ENCODE data around the gene NCKAP1.

Gene NCKAP1

DNA sequence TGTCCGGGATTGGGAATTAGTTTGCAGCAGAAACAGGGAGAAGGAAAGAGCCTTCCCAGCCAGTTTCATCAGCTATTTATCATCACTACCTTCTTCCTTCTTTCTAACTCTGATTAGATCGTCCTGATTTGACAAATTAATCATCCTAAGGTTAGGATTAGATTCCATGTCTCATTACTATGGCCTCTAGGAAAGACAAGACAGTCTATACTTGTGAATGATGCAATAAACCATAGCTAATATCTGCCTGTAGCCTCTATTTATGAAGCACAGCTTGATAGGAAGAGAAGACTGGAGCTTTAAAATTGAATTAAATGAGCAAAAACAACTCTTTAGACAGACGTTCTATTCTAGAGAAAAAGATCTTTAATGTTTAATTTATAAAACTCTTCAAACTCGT, 146.6 kb downstream of the NCKAP1 start:
- H3K4me1 ChIP-seq = no peaks in the 10 kb centered on the region
- H3K4me3 ChIP-seq (ENCODE audit: low read depth, low read length) = no peak overlapping the region
- H3K36me3 ChIP-seq = no peaks in the 10 kb centered on the region
- TF ChIP-seq, protein P1, sequence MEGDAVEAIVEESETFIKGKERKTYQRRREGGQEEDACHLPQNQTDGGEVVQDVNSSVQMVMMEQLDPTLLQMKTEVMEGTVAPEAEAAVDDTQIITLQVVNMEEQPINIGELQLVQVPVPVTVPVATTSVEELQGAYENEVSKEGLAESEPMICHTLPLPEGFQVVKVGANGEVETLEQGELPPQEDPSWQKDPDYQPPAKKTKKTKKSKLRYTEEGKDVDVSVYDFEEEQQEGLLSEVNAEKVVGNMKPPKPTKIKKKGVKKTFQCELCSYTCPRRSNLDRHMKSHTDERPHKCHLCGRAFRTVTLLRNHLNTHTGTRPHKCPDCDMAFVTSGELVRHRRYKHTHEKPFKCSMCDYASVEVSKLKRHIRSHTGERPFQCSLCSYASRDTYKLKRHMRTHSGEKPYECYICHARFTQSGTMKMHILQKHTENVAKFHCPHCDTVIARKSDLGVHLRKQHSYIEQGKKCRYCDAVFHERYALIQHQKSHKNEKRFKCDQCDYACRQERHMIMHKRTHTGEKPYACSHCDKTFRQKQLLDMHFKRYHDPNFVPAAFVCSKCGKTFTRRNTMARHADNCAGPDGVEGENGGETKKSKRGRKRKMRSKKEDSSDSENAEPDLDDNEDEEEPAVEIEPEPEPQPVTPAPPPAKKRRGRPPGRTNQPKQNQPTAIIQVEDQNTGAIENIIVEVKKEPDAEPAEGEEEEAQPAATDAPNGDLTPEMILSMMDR (IDR thresholded peaks at IDR 0.05; ENCODE audit: low read depth, low read length) = no peak
- H3K27me3 ChIP-seq = no peaks in the 10 kb centered on the region
- no peak for DNase-seq
- H3K9me3 ChIP-seq = no peaks in the 10 kb centered on the region

DNA sequence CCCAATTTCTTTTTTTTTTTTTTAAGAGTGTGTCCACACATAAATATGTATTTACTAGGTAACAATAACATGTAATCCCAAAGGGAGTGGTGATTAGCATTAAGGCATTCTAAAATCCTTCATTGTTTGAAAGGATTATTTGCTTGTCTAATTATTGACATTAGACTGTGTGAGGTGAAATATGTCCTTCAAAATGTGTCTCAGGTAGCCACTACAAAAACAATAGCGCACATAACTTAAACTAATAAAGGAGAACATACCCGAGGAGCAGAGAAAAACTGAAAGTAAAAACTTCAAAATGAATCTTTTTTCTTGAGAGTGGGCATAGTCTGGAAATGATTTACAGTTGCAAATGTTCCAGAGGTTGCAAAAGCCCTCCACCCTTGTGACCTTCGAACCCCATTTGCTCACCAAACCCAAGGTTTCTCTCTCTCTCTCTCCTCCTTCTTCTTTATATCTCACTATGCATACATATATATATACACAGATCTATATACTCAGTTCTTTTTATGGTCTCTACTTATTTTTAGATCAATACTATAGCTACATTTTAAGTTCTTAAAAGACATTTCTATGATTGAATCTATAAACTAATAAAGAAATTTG, 147.4 kb downstream of the NCKAP1 start:
- DNase-seq = no peak
- Histone ChIP-seq H3K4me1 (no peaks in the 10 kb centered on the region), H3K36me3 (no peaks in the 10 kb centered on the region), H3K9me3 (no peaks in the 10 kb centered on the region), H3K4me3 (ENCODE audit: low read depth, low read length) (no peak overlapping the region), H3K27me3 (no peaks in the 10 kb centered on the region)
- TF ChIP-seq, protein P1 (IDR thresholded peaks at IDR 0.05; ENCODE audit: low read depth, low read length) = no peak

DNA sequence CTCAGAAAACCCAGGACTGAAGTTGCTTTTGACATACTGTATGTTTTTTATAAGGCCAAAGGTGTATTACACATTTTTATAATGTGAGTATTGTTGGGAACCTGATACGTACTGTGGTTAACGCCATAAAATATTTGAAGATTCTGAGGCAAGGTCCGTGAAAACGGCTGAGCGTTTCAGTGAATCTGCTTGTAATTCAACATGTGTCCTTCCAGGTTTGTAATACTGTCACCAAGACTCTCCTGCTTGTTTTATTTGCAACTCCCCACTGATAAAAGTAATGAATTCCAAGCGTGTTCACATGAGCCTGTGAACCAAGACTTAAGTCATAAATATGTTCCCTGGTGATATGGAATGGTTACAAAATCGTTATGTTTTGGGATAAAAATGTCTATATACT, 148.0 kb downstream of the NCKAP1 start:
- no peak overlapping the region for H3K4me3 ChIP-seq (ENCODE audit: low read depth, low read length)
- H3K4me1 ChIP-seq = no peaks in the 10 kb centered on the region
- no peaks in the 10 kb centered on the region for H3K9me3 ChIP-seq
- no peaks in the 10 kb centered on the region for H3K36me3 ChIP-seq
- DNase-seq = no peak
- TF ChIP-seq, protein P1 (IDR thresholded peaks at IDR 0.05; ENCODE audit: low read depth, low read length) = no peak
- H3K27me3 ChIP-seq = no peaks in the 10 kb centered on the region

DNA sequence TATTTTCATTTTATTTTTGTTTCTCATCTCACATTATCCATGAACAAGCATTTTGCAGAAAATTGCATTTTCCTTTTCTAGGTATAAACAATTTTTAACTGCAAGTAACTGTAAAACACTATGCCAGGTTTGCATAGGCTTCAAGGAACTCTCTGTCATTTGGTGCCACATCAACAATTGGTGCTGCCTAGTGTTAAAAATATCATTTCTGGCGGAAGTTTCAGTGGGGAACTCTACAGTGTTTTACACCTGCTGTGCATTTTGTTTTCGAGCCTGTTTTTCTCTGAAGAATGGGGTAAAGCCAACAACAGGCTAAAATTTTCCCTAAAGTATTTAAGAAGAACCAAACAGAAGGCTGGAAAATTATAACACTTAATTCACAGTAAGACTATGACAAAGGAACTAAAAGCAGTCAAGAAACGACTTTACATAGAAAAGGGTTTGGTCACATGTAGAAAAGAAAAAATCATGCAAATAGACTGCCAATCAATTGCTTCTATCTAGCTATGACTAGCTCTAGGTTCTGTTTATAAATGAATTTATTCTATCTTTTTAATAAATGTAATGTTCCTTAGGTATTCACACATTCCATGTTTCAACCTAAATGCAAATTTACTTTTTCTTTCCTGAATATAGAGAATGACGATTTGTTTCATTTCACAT, 150.4 kb downstream of the NCKAP1 start:
- no peaks in the 10 kb centered on the region for H3K36me3 ChIP-seq
- H3K4me1 ChIP-seq = no peaks in the 10 kb centered on the region
- H3K9me3 ChIP-seq = no peaks in the 10 kb centered on the region
- H3K27me3 ChIP-seq = no peaks in the 10 kb centered on the region
- TF ChIP-seq, protein P1 (IDR thresholded peaks at IDR 0.05; ENCODE audit: low read depth, low read length) = no peak
- DNase-seq = no peak
- H3K4me3 ChIP-seq (ENCODE audit: low read depth, low read length) = no peak overlapping the region

DNA sequence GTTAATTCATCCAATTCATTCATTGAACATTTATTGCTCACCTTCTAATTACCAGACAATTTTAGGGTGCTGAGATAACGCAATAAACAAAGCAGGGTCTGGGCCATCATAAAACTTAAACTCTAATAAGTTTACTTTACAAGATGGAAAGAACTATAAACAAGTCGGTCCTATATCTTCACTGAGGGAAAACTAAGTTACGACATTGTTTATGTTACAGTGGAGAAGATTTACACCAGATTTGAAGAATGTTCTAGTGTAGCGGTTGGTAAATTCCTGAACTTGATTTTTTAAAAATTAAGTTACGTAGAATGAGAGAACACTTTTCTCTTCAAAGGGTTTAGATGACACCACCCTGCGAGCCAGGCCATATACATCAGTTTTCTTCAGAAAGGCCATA, 151.2 kb downstream of the NCKAP1 start:
- Histone ChIP-seq H3K4me1 (no peaks in the 10 kb centered on the region), H3K4me3 (ENCODE audit: low read depth, low read length) (no peak overlapping the region), H3K9me3 (no peaks in the 10 kb centered on the region), H3K27me3 (no peaks in the 10 kb centered on the region), H3K36me3 (no peaks in the 10 kb centered on the region)
- DNase-seq = no peak
- TF ChIP-seq, protein P1 (IDR thresholded peaks at IDR 0.05; ENCODE audit: low read depth, low read length) = no peak

DNA sequence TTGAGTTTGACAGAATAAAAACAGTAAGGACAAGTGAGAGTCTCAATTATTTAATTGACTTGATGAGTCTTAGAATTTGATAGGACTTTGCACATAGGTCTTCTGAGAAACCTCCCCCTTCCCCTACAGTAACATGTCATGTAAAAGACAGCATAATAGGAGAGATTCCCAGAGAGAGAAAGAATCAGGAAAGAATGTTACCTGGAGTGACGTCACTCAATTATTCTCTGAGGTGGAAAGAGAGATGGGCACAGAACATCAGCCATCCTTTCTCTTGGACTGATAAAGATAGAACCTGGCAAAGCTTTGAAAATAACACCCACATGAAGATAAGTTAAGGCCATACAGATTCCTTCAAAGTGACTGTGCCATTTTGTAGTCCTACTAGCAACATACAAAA, 152.5 kb downstream of the NCKAP1 start:
- Histone ChIP-seq H3K9me3 (no peaks in the 10 kb centered on the region), H3K27me3 (no peaks in the 10 kb centered on the region), H3K4me1 (no peaks in the 10 kb centered on the region), H3K36me3 (no peaks in the 10 kb centered on the region), H3K4me3 (ENCODE audit: low read depth, low read length) (no peak overlapping the region)
- TF ChIP-seq, protein P1 (IDR thresholded peaks at IDR 0.05; ENCODE audit: low read depth, low read length) = no peak
- DNase-seq = no peak

All from BE2C (cell line).